ENCODE measurements around the gene CYB561.

CYB561 gene

DNA sequence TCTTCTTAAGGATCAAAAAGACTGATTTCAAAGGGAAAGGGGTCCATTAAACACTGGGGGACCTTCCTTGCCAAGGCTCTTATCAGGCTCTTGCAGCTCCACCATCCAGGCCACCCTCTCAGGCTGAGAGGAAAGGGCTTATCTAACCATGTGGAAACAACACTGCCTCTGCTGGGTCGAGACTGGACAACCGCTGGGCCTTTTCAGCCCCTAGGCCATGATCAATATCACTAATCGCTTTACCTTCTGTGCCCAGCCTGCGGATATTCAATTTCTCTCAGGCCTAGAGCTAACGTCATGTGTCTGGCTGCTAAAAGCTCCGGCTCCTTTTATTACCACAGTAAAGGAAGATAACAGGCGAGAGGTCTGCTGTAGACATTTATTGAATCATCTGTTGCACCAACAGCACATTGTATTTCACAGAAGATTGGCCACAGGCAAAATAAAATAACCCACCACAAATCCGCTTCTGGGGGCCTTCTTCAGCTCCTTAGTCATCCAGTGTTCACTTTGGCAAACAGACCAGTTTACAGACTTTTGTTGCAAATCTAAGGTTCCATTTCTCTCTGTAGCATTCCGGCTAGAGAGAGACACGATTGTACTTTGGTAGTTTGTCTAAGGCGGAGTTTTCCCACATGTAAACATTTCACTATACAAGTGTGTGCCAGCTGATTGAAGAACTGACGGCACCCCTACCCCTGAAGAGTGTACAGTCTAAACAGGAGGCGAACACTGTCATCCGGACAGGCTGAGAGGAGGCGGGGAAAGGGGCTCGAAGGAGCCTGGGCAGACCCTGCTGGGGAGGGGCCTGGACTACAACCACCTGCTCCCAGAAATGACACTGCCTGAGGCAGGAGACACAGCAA, 13.9 kb downstream of the CYB561 start:
- no peak for DNase-seq

DNA sequence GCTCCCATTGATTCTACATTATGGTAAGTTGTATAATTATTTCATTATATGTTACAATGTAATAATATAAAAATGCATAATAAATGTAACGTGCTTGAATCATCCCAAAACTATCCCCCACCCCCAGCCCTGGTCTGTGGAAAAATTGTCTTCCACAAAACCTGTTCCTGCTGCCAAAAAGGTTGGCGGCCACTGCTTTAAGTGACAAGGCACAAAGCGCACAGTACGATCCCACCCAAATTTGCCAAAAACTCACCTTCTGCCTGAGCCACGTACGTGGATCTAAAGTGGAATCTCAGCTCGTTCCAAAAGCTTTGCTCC, 14.5 kb downstream of the CYB561 start:
- no peak for DNase-seq

DNA sequence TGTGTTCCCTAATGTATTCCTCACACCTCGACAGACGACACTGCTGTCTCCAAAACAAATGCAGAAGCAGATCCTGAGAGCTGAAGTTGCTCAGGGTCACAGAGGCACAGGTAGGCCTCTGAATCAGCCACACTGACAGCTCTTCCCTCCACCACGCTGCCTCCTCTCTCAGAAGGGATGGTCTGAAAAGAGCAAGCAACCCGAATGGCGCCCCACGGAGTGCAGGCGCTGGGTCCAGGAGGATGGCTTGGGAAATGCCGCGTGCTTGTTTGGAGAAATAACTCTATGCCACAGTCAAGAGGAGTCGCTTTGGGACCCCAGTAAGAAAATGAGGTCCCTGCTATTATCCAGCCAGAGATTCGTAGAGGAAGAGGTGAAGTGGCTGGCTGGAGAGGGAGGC, 15.9 kb downstream of the CYB561 start:
- no peak for DNase-seq

DNA sequence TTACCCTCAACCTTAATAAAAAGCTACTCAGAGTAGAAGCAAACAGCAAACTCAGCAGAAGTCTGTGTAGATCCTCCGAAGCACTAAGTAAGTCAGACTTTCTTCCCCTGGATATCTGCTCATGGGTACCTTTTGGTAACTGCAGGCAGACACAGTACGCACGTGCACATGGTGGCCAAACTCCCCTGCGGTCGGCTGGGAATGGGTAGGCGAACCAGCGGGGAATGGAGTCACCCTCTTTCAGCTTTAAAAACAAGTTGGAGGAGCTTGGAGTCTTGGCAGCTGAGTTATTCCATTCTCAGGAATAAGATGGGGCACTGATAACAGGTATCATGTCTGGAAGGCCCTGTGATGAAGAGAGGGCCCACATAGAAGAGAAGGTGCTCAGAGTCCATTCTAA, 16.3 kb downstream of the CYB561 start:
- no peak for DNase-seq

DNA sequence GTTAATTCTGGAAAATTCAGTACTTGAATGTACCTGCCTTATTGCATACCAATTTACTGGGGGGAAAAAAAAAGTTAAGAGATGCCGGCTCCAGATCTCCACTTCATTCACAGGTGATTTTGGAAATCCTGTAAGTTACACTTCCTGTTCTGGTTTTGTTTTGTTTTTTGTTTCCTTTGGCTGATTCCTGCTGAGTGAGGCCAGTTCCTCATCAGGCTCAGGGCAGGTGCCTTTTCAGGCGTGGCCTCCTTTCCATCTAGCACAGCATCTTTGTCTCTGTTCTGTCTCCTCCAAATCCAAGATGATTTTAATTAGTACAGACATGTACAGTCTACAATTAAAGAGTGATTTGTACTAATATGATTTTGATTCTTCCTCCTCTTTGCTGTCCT, 19.2 kb downstream of the CYB561 start:
- no peak for DNase-seq

DNA sequence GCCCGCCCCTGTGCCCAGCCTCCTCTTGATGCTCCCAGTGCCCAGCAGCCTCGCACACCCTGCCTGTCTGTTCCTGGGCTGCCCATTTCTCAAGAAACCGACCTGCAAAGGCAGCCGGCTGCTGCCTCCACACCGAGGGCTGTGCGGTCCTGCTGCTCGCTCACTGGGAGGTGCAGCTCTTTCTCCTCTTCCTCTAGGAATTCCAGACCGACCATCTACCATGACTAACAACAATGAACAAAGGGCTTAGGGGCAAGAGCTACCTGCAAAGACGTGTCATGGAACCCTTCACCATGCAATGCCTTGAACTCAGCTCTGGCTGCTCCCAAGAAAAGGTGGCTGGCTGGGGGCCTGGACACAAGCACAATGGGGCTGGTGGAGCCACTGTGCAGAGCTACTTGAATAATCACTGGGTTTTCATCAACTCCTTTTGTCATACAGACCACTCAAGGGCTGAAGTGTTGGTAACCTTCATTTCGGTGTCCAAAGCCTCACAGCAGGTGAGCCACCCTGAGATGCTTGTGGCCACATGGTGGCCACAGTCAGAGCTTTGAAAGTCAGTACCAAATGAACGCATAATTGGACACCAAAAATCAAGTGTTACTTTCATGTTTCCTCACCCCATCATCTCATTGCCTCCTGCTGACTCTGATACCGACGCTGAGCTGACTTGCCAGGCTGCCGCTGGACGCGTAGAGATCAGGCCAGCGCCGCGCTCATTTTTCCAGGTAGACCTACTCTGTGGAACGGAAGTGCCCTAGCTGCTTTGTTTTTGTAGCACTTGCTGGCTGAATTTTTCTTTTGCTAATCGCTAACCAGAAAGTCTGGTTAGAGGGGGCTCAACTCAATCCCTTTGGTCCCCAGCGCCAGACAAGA, 19.8 kb downstream of the CYB561 start:
- no peak for DNase-seq

DNA sequence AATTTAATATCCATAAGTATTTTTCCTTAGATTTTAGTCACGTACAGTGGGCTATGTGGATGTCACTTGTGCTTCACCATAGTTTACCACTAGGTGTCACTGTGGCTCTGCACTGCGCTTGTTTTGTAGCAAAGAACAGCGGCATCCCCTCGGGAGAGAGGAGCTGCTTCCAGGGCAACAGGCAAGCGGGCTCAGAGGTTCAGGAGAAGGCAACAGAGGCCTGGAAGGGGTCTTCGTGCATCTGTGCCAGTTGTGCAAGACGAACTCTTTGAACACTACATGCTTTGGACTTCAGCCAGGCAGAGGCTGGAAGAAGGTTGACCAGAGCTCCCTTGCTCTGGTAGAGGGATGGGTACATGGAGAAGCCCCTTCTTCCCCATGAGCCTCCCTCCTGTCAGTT, 20.6 kb downstream of the CYB561 start:
- DNase-seq: peak; percentile 60

DNA sequence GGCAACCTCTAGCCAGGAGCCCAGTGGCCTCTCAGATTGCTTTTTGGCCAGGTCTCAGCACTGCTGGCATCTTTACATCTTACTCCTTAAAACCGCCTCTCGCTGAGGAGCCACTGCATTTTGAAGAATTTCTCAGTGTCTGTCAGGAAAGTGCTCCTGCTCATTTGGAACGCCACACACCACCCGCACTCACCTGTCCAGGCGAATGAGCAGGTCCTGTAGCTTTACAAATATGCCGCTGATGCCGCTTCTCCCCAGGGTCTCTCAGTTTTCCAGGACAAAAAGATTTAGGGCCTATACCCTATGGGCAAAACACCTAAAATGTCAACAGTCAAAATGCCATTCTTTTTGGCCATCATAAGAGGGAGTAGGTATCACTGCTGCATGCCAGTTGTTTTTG, 22.1 kb downstream of the CYB561 start:
- no peak for DNase-seq

DNA sequence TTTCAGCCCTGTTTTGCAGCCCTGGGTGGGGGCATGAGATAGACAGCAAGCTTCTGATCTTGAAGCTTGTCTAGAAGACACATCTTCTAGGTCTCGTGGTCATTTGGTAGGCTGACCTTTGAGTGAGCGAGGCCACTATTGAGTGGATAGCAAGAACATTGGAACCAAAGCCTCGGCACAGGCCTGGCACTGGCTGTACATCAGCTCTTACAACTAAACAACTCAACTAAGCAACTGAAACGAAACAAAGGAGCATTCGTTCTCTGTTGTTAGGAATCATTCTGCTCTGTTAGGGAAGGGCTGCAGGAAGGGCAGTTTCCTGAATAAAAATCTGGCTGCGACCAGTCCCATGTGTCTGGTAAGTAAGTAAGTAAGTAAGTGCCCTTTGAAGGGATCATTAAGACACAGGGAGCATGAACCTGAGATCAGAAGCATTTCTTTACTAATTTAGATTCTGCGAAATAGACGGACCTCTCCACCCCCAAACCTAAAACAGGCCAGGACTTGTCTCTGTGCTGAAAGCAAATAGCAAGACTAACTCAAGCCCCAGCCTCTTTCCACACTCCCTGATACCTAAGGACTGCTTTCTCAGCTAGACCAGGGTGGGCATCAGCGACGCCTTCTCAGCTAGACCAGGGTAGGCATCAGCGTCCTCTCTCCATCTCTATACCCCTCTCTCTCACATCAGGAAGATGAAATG, 22.7 kb downstream of the CYB561 start:
- DNase-seq: no peak

DNA sequence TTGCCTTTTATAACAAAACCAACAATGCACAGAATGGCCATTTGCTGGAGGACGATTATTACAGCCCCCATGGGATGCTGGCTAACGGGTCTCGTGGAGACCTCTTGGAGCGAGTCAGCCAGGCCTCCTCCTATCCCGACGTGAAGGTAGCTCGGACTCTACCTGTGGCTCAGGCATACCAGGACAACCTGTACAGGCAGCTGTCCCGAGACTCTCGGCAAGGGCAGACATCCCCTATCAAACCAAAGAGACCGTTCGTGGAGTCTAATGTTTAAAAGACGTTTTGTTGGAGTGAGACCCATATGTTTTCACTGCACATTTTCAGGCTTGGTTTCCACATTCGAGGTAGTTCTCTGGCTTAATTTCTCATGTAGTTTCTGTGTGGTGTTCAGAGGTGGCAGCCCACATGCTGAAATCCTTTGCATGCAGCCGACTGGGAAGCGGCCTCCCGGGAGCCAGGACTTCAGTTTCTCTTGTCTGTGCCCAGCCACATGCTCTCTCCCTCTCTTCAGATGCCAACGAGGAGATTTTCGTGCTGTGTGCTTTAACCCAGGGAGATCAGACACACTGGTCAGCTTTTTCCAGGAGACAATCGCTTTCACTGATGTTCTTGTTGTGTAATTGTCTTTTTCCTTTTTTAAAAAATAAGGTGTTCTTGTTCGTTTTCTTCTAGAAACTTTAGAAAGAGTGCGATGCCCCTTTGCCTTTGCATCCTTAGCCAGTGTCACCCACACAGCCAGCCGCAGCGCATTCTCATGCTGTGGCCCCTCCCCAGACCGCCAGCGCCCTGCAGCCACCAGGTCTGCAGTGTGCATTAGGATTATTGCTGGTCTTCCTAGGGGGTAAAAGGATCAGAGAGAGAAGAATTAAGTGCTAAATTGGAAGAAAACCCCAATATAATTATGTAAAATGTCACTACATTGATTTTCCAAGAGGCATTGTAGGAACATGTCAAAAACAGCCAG, 24.1 kb downstream of the CYB561 start:
- DNase-seq: no peak

DNA sequence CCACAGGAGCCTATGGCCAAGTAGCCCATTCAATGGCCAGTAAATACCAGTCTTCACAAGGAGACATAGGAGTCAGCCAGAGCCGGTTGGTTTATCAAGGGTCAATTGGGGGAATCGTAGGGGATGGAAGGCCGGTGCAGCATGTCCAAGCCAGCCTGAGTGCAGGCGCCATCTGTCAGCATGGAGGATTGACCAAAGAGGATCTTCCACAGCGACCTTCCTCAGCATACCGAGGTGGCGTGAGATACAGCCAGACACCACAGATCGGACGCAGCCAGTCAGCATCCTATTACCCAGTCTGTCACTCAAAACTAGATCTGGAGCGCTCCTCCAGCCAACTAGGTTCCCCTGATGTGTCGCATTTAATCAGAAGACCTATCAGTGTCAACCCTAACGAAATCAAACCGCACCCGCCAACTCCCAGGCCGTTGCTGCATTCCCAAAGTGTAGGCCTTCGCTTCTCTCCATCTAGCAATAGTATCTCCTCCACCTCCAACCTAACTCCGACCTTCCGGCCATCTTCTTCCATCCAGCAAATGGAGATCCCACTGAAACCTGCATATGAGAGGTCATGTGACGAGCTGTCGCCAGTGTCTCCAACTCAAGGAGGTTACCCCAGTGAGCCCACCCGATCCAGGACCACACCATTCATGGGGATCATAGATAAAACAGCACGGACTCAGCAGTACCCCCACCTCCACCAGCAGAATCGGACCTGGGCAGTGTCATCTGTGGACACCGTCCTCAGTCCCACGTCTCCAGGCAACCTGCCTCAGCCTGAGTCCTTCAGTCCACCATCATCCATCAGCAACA, 25.0 kb downstream of the CYB561 start:
- no peak for DNase-seq

DNA sequence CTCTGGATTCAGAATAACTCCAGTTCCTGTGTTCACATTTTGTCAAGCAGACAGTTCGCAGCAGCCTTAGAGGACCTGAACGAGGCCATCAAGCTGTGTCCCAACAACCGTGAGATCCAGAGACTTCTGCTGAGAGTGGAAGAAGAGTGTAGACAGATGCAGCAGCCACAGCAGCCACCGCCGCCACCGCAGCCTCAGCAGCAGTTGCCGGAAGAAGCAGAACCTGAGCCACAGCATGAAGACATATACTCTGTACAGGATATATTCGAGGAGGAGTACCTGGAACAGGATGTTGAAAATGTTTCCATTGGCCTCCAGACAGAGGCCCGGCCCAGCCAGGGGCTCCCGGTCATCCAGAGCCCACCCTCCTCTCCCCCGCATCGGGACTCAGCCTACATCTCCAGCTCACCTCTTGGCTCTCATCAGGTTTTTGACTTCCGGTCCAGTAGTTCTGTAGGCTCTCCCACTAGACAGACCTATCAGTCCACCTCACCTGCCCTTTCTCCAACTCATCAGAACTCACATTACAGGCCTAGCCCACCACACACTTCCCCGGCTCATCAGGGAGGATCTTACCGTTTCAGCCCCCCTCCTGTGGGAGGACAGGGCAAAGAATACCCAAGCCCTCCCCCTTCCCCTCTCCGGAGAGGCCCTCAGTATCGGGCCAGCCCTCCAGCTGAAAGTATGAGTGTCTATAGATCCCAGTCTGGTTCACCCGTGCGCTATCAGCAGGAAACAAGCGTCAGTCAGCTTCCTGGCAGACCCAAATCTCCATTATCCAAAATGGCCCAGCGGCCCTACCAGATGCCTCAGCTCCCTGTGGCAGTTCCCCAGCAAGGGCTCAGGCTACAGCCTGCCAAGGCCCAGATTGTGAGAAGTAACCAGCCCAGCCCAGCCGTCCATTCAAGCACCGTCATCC, 25.9 kb downstream of the CYB561 start:
- DNase-seq: no peak

DNA sequence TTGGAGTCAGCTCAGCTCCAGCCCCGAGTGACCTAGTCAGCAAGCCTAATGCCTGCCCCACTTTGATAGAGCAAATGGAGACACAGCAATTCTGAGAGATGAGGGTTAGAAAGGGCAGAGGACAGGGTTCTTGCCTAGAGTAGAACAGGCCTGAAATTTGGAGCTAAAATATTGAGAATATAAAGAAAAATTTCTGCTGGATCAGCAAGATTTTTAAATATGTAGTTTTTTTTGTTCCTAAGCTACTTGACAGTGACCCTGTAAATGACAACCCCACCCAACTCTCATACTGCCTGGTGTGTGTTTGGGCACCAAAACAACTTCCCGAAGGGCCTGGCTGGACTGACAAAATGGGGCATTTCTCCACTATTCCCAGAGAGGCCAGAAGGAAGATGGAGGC, 26.7 kb downstream of the CYB561 start:
- no peak for DNase-seq

DNA sequence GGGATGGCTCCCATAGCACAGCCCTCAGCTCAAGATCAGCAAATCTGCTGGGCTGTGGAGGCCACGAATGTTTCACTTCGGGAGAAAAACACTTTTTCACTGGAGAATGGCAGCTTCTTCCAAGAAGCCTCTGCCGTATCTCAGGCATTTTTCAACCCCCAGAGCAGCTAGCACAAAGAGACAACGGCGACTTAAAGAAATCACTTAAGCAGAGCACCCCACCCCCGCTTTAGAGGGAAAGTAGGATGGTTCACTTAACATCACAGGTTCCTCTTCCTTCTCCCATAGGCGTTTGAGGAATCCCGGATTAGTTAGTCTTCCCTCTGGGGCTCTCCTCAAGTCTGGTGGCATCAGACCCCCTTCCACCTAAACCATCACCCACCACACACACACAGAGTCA, 27.6 kb downstream of the CYB561 start:
- DNase-seq: no peak

DNA sequence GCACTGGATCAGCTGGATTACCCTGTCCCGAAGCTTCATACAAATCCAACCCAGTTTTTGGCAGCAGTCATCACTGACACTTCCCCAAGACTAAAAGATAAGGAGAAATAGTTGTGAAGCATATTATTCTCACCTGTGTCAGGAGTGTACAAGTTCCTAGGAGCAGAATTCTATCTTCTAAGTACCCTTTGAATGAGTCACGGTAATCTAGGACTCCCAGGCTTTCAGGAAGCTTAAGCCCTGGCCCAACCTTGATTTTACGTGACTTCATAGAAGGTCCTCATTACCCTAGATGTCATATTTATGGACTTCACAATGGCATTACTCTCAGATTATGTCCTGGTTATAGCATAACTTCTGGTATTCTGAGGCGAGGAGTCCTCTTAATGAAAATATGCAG, 31.9 kb downstream of the CYB561 start:
- no peak for DNase-seq

DNA sequence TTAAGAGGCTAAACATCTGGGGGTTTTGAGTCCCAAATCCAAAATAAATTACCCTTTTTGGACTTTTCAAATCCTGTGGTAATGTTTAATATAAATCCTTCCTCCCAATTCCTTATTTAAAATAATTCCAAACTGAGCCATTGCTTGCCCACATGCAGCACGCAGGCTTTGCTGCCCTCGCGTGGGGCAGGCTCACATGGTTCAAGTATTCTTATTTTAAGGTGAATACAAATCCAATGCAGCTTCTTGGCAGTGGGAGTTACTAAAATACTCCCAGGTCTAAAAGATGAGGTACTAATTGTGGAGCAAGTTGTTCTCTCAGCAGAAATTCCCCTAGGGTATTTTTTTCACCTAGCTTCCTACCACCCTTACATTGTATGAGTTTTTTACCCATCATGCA, 33.0 kb downstream of the CYB561 start:
- no peak for DNase-seq

DNA sequence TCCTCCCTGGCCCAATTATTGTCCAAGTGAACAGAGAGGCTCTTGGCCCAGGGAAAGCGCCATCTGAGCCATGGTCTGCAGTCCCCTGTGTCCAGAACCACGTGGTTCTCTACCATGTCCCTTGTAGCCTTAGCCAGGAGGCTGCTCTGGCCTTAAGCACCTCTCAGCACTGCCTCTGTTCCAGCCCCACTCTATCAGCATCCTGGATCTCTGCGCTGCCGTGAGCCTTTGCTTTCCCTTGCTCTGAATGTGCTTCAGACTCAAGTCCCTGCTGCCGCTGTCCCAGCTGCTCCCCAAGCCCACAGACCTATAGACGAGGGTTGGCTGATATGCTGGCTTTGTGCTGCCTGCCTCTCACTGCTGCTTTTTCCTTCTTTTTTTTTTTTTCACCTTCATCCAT, 33.9 kb downstream of the CYB561 start:
- no peak for DNase-seq

DNA sequence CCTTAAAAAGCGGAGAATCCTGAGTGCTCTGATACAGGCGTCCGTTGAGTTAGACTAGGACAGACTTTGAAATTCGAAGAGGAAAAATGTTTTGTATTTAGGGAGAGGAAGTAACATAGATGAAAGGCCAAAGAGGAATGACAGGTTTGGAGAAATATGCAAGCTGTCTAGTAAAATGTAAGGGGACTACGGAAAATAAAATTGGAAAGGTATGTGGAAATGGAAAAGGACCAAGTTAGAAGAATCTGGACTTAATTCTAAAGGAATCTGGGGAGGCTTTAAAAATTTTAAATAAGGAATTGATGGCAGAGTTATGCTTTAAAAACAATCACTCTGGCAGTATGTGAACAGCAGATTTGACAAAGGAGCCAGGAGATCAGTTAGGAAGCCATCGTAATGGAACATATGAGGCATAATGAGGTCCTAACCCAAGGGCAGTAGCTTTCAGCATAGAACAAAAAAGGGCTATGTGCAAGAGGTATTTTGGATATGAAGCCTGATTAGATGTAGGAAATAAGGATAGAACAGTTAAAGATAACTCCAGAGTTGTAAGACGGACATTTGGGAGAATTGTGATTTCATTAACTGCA, 38.3 kb downstream of the CYB561 start:
- no peak for DNase-seq

DNA sequence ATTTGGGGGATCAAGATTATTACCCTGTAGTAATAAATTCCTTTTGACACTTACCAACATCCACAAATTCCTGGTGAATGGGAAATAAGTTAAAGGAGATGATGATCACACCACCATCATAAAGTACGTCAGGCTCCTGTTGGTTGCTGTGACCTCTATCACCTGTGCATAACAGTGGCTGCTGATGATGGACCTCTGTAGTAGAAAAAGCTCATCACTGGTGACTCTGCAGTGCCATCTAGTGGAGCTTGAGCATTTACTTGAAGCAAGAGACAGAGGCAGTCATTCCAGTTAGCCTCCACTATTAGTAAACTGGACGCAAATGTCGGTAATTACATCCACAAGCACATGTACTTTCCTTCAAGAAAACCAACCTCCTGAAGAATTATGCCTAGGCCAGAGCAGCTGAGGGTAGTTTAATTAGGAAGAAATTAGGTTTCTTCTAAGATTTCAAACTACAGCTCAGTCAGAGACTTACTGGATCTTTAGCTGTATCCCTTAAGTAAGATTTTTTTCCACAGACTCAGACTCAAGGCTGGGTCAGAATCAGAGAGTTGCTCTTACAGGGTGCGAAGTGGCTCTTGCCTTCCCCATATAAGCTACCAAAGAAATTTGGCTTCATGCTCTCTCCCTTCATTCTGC, 39.3 kb downstream of the CYB561 start:
- peak; percentile 47 for DNase-seq
